K562 (cell line): ENCODE measurements around the gene NDRG3. TPM values are rescaled to one million over a fixed set of nuclear protein-coding genes. Genes with fewer than 3 reads are reported as not detected.

ENCODE experiments used
- ATAC-seq: fragments of 200-7000 bp; cut with Tn5 transposase; 3 replicates; pipeline ENCODE4 v1.9.1; 2020; ENCODE audit warnings: moderate library complexity
- BruUV-seq: library from RNA; stranded (reverse); fragments of 400-500 nt; replicated peaks from 2 replicates; lab custom pipeline; 2021; lab: Mats Ljungman, UMichigan
- CTCF ChIA-PET: fragments of 300-600 bp; formaldehyde crosslinking; extraction: SDS; loops from one replicate; lab custom pipeline; 2021; ENCODE audit warnings: low intra/inter-chr PET ratio; lab: Yijun Ruan, JAX
- POLR2A ChIA-PET: fragments of 300-600, 350-650 bp; sonication (Branson Sonifier 250); formaldehyde crosslinking; extraction: SDS; loops from one replicate; lab custom pipeline; 2021; ENCODE audit warnings: antibody characterized with exemption, inconsistent platforms; lab: Yijun Ruan, JAX
- DNase-seq, 4 experiments: peaks; one replicate each; pipeline versions ENCODE4 v3.0.0 to v3.0.0-alpha.2; 2011 to 2018; ENCODE audit warnings: low spot score in 3 of 4, mixed read lengths in 3 of 4; ENCODE audit errors: extremely low read depth in 1 of 4
- FAIRE-seq: peaks from 2 replicates; lab custom pipeline; 2011; peaks lifted over from hg19 to GRCh38; lab: Jason Lieb, UNC
- H2AFZ ChIP-seq: 2 replicates; pipeline ENCODE4 v1.6.0; 2011; ENCODE audit warnings: low read depth, low read length, control low read depth, inconsistent platforms
- H3K27ac ChIP-seq: fragments of 200-600 bp; 3 replicates; pipeline ENCODE4 v1.8.0; 2011; ENCODE audit warnings: low read depth, mild to moderate bottlenecking, control low read depth, inconsistent platforms, low read length, moderate library complexity, mixed read lengths; ENCODE audit errors: extremely low read depth
- H3K27me3 ChIP-seq, 2 experiments: fragments of 300-600 bp in 1 of 2; 2 replicates in 1 of 2; 3 replicates in 1 of 2; pipeline versions ENCODE4 v1.6.0 to v1.8.0; 2011; ENCODE audit warnings: inconsistent platforms in 2 of 2, low read length in 2 of 2, mild to moderate bottlenecking in 1 of 2, mixed read lengths in 1 of 2, moderate library complexity in 1 of 2; ENCODE audit not compliant: control insufficient read depth in 2 of 2, insufficient read depth in 2 of 2
- H3K36me3 ChIP-seq: fragments of 300-600 bp; 3 replicates; pipeline ENCODE4 v1.8.0; 2011; ENCODE audit warnings: mild to moderate bottlenecking, low read length, inconsistent platforms; ENCODE audit not compliant: control insufficient read depth, insufficient read depth
- H3K4me1 ChIP-seq, 2 experiments: fragments of 200-600 bp in 1 of 2; replicated peaks in 1 of 2; 2 replicates in 1 of 2; 3 replicates in 1 of 2; pipeline versions ENCODE4 v1.5.1 to v1.8.0; 2011; ENCODE audit warnings: inconsistent platforms in 2 of 2, low read length in 2 of 2, mild to moderate bottlenecking in 1 of 2, mixed read lengths in 1 of 2, moderate library complexity in 1 of 2; ENCODE audit not compliant: control insufficient read depth in 2 of 2, insufficient read depth in 2 of 2
- H3K4me2 ChIP-seq: 2 replicates; pipeline ENCODE4 v1.6.1; 2011; ENCODE audit warnings: low read length, control low read depth, inconsistent platforms, mixed read lengths; ENCODE audit not compliant: insufficient read depth
- H3K4me3 ChIP-seq: fragments of 200-600 bp; sonication (generic), shearing (Covaris generic); 2 replicates; pipeline ENCODE4 v1.5.1; 2016; ENCODE audit warnings: control low read depth, inconsistent platforms
- H3K79me2 ChIP-seq: fragments of 200-600 bp; 3 replicates; pipeline ENCODE4 v1.8.0; 2011; ENCODE audit warnings: low read length, inconsistent platforms; ENCODE audit not compliant: control insufficient read depth, insufficient read depth
- H3K9ac ChIP-seq, 2 experiments: 2 replicates each; pipeline versions ENCODE4 v1.6.0 to v1.6.1; 2011; ENCODE audit warnings: low read depth in 2 of 2, low read length in 2 of 2, control low read depth in 1 of 2, inconsistent platforms in 1 of 2, mild to moderate bottlenecking in 1 of 2, mixed read lengths in 1 of 2; ENCODE audit not compliant: insufficient read depth in 1 of 2
- H3K9me1 ChIP-seq: one replicate; pipeline ENCODE4 v1.6.0; 2011; ENCODE audit warnings: inconsistent platforms, mild to moderate bottlenecking, low read length, moderate library complexity; ENCODE audit not compliant: control insufficient read depth, insufficient read depth
- H3K9me3 ChIP-seq: replicated peaks from 2 replicates; pipeline ENCODE4 v1.5.1; 2011; ENCODE audit warnings: low read depth, low read length, inconsistent platforms; ENCODE audit not compliant: control insufficient read depth, insufficient read depth
- H4K20me1 ChIP-seq: replicated peaks from 2 replicates; pipeline ENCODE4 v1.6.1; 2011; ENCODE audit warnings: low read length, inconsistent platforms, mixed read lengths; ENCODE audit not compliant: control insufficient read depth, insufficient read depth
- RAD21 ChIP-seq, 2 experiments: fragments of 250-450 bp in 1 of 2; fragments of 450-650 bp in 1 of 2; sonication (Bioruptor Pico) in 1 of 2; formaldehyde crosslinking in 1 of 2; IDR thresholded peaks in 1 of 2; conservative IDR thresholded peaks in 1 of 2; 2 replicates each; pipeline versions ENCODE4 v1.4.0 to v1.8.0; 2020 to 2022; ENCODE audit warnings: mild to moderate bottlenecking in 2 of 2, moderate library complexity in 1 of 2
- SMC3 ChIP-seq: conservative IDR thresholded peaks from 2 replicates; pipeline ENCODE4 v1.6.1; 2011; ENCODE audit warnings: low read depth, low read length, improper control_type of control experiment; ENCODE audit not compliant: insufficient read depth
- SRSF9 ChIP-seq: fragments of 200-400 bp; formaldehyde crosslinking; IDR thresholded peaks from 2 replicates; pipeline ENCODE4 v1.6.1; 2017; ENCODE audit warnings: low read depth, low read length, borderline replicate concordance
- ZNF354B ChIP-seq: fragments of 250-450 bp; sonication (Bioruptor Pico); IDR thresholded peaks from 2 replicates; pipeline ENCODE4 v1.4.0; 2020
- WGBS: fragments of 100-300 bp; shearing (Covaris generic); methylation state at CpG from one replicate; pipeline ENCODE4 v1.1.6; 2016; ENCODE audit warnings: low coverage, mixed read lengths; ENCODE audit not compliant: insufficient coverage; ENCODE audit errors: missing lambda C conversion rate; 5-methylcytosine and 5-hydroxymethylcytosine counted together
- in situ Hi-C: fragments of 300-500 bp; cut with MboI; formaldehyde crosslinking; loops from 4 replicates; pipeline ENCODE4 v1.15.0; 2018; ENCODE audit warnings: inconsistent platforms, mixed read lengths
- intact Hi-C: fragments of 100-400 bp; cut with micrococcal nuclease; formaldehyde crosslinking; loops from 2 replicates; pipeline ENCODE4 v1.14.2; 2022
- polyA plus RNA-seq, 8 experiments: library from polyadenylated mRNA; depleted of rRNA in 4 of 8; stranded (reverse) in 5 of 8; unstranded in 3 of 8; fragments of >200 nt; fragmentation: Nextera tagmentation in 2 of 8; fragmentation: Illumina TruSeq in 1 of 8; extraction: Ambion mirVana in 2 of 8; extraction: Trizol in 1 of 8; gene quantifications; 2 replicates each; pipeline versions ENCODE4 v1.2.1 to v1.2.3, GENCODE V29; 2011 to 2014; ENCODE audit warnings: inconsistent platforms in 1 of 8, missing spikeins in 1 of 8
- total RNA-seq, 7 experiments: library from RNA; depleted of rRNA in 6 of 7; stranded (reverse); fragments of >200 nt in 6 of 7; fragmentation: Illumina TruSeq in 2 of 7; extraction: Trizol in 2 of 7; gene quantifications; 2 replicates each; pipeline versions ENCODE4 v1.2.1 to v1.2.3, GENCODE V29; 2011 to 2021; ENCODE audit warnings: low replicate concordance in 1 of 7
- TF ChIP-seq, protein P1 (sequence below): fragments of 450-650 bp; IDR thresholded peaks from 2 replicates; pipeline ENCODE4 v1.6.1; 2016; ENCODE audit warnings: mild to moderate bottlenecking

The NDRG3 gene
- total and polyA plus RNA-seq, 9 of the 15 experiments (the other 6 are each of a cell fraction or from before 2014, with no cell fraction given): 14.6 to 39.4 (median 24.4) TPM

DNA sequence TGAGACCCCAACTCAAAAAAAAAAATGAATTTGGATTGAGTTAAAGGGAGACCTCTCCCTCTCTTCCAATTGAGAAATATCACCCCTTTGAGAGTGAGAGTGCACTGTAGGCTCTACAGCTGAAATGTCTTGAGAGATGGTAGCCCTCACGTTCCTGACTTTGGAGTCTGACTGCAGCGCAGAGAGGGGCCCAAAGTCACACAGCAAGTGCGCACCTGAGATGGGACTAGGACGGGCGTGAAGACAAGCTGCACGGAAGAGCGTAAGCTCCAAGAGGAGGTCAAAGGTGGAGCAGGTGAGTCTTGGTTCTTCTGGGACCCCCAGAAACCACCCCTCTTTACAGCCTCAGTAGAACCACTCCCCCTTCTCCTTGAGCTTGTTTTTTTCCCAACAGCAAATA, 100.5 kb downstream of the NDRG3 start (continued):
- TF ChIP-seq RAD21 (CRISPR knock-in tag; conservative IDR thresholded peaks at IDR 0.05 in 1 of 2, IDR thresholded peaks at IDR 0.05 in 1 of 2): no peak

DNA sequence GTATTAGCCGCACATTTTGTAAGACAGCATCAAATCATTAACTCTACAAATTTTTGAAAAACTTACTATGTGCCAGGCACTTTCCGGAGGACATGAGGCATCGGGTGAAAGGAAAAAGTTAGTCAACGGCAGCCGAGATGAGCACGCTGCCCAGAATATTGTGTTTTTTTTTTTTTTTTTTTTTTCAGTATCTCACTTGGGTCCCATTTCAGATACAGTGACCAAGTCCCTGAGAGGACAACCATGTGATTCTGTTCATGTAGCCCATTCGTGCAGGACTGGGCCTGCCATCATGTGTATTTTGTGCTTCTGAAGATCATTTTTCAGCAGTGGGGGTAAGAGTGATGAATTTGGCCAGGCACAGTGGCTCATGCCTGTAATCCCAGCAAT, 101.2 kb downstream of the NDRG3 start:
- TF ChIP-seq SRSF9: no peak
- TF ChIP-seq, protein P1, sequence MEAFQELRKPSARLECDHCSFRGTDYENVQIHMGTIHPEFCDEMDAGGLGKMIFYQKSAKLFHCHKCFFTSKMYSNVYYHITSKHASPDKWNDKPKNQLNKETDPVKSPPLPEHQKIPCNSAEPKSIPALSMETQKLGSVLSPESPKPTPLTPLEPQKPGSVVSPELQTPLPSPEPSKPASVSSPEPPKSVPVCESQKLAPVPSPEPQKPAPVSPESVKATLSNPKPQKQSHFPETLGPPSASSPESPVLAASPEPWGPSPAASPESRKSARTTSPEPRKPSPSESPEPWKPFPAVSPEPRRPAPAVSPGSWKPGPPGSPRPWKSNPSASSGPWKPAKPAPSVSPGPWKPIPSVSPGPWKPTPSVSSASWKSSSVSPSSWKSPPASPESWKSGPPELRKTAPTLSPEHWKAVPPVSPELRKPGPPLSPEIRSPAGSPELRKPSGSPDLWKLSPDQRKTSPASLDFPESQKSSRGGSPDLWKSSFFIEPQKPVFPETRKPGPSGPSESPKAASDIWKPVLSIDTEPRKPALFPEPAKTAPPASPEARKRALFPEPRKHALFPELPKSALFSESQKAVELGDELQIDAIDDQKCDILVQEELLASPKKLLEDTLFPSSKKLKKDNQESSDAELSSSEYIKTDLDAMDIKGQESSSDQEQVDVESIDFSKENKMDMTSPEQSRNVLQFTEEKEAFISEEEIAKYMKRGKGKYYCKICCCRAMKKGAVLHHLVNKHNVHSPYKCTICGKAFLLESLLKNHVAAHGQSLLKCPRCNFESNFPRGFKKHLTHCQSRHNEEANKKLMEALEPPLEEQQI: no peak
- TF ChIP-seq ZNF354B (CRISPR knock-in tag): no peak
- no peak for TF ChIP-seq SMC3
- FAIRE-seq (no peak), DNase-seq (no peak), ATAC-seq (no peak)
- in situ Hi-C loops: no loop called here
- Histone ChIP-seq H3K9ac (no peak overlapping the region), H3K4me1 (no peaks in the 10 kb centered on the region; a peak in 3 of 5 replicates), H3K4me3 (no peak overlapping the region), H4K20me1 (no peaks in the 10 kb centered on the region), H3K27ac (no peak overlapping the region), H2AFZ (no peak overlapping the region), H3K4me2 (no peak overlapping the region), H3K9me1 (no peaks in the 10 kb centered on the region), H3K79me2 (no peaks in the 10 kb centered on the region), H3K27me3 (no peaks in the 10 kb centered on the region), H3K9me3 (no peaks in the 10 kb centered on the region), H3K36me3 (no peaks in the 10 kb centered on the region)
- POLR2A ChIA-PET: interaction anchor here (1.0 kb wide), 1 partner anchor 10 kb away, joined by 3 read pairs; no protein-coding TSS in a partner anchor
- WGBS: 51% methylated on average over 7 of the region's 7 CpGs
- CTCF ChIA-PET: no interaction called here
- BruUV-seq: no TSS peak
- intact Hi-C loops: no loop called here
